ENCODE data around the gene EYS. TPM values are rescaled to one million over a fixed set of nuclear protein-coding genes. Genes with fewer than 3 reads are reported as not detected.

EYS gene
- total and polyA plus RNA-seq, 2 of the 13 experiments (the other 11 are each of a cell fraction or from before 2014, with no cell fraction given): 0.04 to 0.07 TPM

DNA sequence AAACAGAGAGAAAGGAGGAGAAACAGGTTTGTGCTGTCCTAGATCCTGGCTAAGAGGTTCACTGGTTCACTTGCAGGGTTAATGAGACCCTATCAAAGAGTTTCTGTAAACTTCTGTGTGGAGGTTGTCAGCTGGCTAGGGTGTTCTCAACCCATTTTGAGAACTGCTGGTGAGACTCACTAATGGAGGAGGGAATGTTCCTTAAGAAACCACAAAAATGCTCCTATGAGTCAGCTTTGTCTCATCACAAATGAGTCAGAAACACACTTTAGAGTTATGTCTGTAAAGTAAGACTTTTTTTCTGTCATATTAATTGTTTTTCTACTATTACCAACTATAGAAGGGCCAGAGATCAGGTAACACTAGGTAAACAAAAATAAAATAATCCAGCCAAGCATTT is 1187.0 kb downstream of the EYS start:
- ChIA-PET CTCF (ENCODE audit: low intra/inter-chr PET ratio, low total read pairs) (no interaction called here), POLR2A (no interaction called here)
- no peak for FAIRE-seq
- H3K27me3 ChIP-seq (ENCODE audit: control insufficient read depth in 1 of 2, insufficient read depth in 2 of 2, low read length in 2 of 2): no peaks in the 10 kb centered on the region
- no peaks in the 10 kb centered on the region for H3K4me1 ChIP-seq (ENCODE audit: insufficient read depth, low read length)
- no peaks in the 10 kb centered on the region for H4K20me1 ChIP-seq (ENCODE audit: insufficient read depth, low read length)
- BruUV-seq (replicated peaks): no TSS peak
- no peak for ATAC-seq
- H3K79me2 ChIP-seq (ENCODE audit: insufficient read depth, low read length): no peaks in the 10 kb centered on the region
- no peak for DNase-seq (ENCODE audit: low spot score)
- no peaks in the 10 kb centered on the region for H3K36me3 ChIP-seq (replicated peaks in 1 of 2; ENCODE audit: control insufficient read depth in 1 of 2, insufficient read depth in 2 of 2, low read length in 2 of 2)
- in situ Hi-C loops (cut with HindIII; ENCODE audit: extremely low pct_ligation_motif_present, low pct_unique_long_range_greater_than_20kb) (no loop called here), intact Hi-C loops (cut with micrococcal nuclease; ENCODE audit: unreplicated experiment) (no loop called here)
- H2AFZ ChIP-seq (ENCODE audit: low read length): no peak overlapping the region
- H3K9me3 ChIP-seq (ENCODE audit: low read length): no peaks in the 10 kb centered on the region
- H3K4me3 ChIP-seq (replicated peaks in 1 of 3; ENCODE audit: insufficient read depth in 1 of 3, low read depth in 2 of 3, low read length in 3 of 3): no peak overlapping the region
- no peak overlapping the region for H3K4me2 ChIP-seq (ENCODE audit: low read depth, low read length)
- H3K9ac ChIP-seq (ENCODE audit: insufficient read depth, low read depth, low read length): no peak overlapping the region
- TF ChIP-seq ZNF720 (CRISPR knock-in tag; IDR thresholded peaks at IDR 0.05) (no peak), ZBTB3 (CRISPR knock-in tag; IDR thresholded peaks at IDR 0.05; ENCODE audit: borderline replicate concordance, low read depth) (no peak), IRF2 (CRISPR knock-in tag; IDR thresholded peaks at IDR 0.05) (no peak), ZNF292 (CRISPR knock-in tag; IDR thresholded peaks at IDR 0.05; ENCODE audit: borderline replicate concordance, low read depth) (no peak), ZNF451 (CRISPR knock-in tag; IDR thresholded peaks at IDR 0.05) (no peak), ZNF383 (CRISPR knock-in tag; IDR thresholded peaks at IDR 0.05; ENCODE audit: borderline replicate concordance) (no peak), ZNF850 (CRISPR knock-in tag; conservative IDR thresholded peaks at IDR 0.05) (no peak), RNF2 (conservative IDR thresholded peaks at IDR 0.05; ENCODE audit: low read depth) (no peak), KDM2A (CRISPR knock-in tag; IDR thresholded peaks at IDR 0.05; ENCODE audit: borderline replicate concordance, low read depth) (no peak)
- TF ChIP-seq, protein P1, sequence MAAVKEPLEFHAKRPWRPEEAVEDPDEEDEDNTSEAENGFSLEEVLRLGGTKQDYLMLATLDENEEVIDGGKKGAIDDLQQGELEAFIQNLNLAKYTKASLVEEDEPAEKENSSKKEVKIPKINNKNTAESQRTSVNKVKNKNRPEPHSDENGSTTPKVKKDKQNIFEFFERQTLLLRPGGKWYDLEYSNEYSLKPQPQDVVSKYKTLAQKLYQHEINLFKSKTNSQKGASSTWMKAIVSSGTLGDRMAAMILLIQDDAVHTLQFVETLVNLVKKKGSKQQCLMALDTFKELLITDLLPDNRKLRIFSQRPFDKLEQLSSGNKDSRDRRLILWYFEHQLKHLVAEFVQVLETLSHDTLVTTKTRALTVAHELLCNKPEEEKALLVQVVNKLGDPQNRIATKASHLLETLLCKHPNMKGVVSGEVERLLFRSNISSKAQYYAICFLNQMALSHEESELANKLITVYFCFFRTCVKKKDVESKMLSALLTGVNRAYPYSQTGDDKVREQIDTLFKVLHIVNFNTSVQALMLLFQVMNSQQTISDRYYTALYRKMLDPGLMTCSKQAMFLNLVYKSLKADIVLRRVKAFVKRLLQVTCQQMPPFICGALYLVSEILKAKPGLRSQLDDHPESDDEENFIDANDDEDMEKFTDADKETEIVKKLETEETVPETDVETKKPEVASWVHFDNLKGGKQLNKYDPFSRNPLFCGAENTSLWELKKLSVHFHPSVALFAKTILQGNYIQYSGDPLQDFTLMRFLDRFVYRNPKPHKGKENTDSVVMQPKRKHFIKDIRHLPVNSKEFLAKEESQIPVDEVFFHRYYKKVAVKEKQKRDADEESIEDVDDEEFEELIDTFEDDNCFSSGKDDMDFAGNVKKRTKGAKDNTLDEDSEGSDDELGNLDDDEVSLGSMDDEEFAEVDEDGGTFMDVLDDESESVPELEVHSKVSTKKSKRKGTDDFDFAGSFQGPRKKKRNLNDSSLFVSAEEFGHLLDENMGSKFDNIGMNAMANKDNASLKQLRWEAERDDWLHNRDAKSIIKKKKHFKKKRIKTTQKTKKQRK (IDR thresholded peaks at IDR 0.05; ENCODE audit: low read length): no peak
- H3K27ac ChIP-seq (ENCODE audit: extremely low read length, insufficient read depth, low read length): no peak overlapping the region

All from HepG2 (cell line).